K562 (cell line): ENCODE measurements around the gene TMEM239. TPM values are rescaled to one million over a fixed set of nuclear protein-coding genes. Genes with fewer than 3 reads are reported as not detected.

Experiments used
- BRD4 ChIP-seq: fragments of 200-600 bp; sonication (generic); IDR thresholded peaks from 2 replicates; pipeline ENCODE4 v1.6.1; 2017; ENCODE audit warnings: inconsistent platforms
- CEBPB ChIP-seq: fragments of 450-650 bp; IDR thresholded peaks from 2 replicates; pipeline ENCODE4 v1.6.1; 2016; ENCODE audit warnings: missing genetic modification characterization, missing compliant biosample characterization
- DDX20 ChIP-seq: fragments of 450-650 bp; IDR thresholded peaks from 2 replicates; pipeline ENCODE4 v1.6.1; 2016; ENCODE audit warnings: missing genetic modification characterization, low read depth, mild to moderate bottlenecking, missing compliant biosample characterization, moderate library complexity
- HCFC1 ChIP-seq: IDR thresholded peaks from 2 replicates; pipeline ENCODE4 v1.6.1; 2012; ENCODE audit warnings: low read depth, low read length, improper control_type of control experiment
- NR3C1 ChIP-seq: sonication (generic); formaldehyde crosslinking; IDR thresholded peaks from 2 replicates; pipeline ENCODE4 v1.8.1; 2022; ENCODE audit warnings: missing genetic modification reagents
- SIN3B ChIP-seq: fragments of 450-650 bp; IDR thresholded peaks from 2 replicates; pipeline ENCODE4 v1.6.1; 2017; ENCODE audit warnings: low read depth, mild to moderate bottlenecking, moderate library complexity
- ZKSCAN8 ChIP-seq: fragments of 200-800 bp; sonication (Bioruptor generic); IDR thresholded peaks from 2 replicates; pipeline ENCODE4 v1.6.1; 2016; ENCODE audit warnings: missing genetic modification characterization, missing compliant biosample characterization
- ZNF318 ChIP-seq, 2 experiments: fragments of 450-650 bp; IDR thresholded peaks; 2 replicates each; pipeline ENCODE4 v1.6.1; 2016; ENCODE audit warnings: mild to moderate bottlenecking in 2 of 2, borderline replicate concordance in 1 of 2, low read depth in 1 of 2, moderate library complexity in 1 of 2
- polyA plus RNA-seq, 8 experiments: library from polyadenylated mRNA; depleted of rRNA in 4 of 8; stranded (reverse) in 5 of 8; unstranded in 3 of 8; fragments of >200 nt; fragmentation: Nextera tagmentation in 2 of 8; fragmentation: Illumina TruSeq in 1 of 8; extraction: Ambion mirVana in 2 of 8; extraction: Trizol in 1 of 8; gene quantifications; 2 replicates each; pipeline versions ENCODE4 v1.2.1 to v1.2.3, GENCODE V29; 2011 to 2014; ENCODE audit warnings: inconsistent platforms in 1 of 8, missing spikeins in 1 of 8
- total RNA-seq, 7 experiments: library from RNA; depleted of rRNA in 6 of 7; stranded (reverse); fragments of >200 nt in 6 of 7; fragmentation: Illumina TruSeq in 2 of 7; extraction: Trizol in 2 of 7; gene quantifications; 2 replicates each; pipeline versions ENCODE4 v1.2.1 to v1.2.3, GENCODE V29; 2011 to 2021; ENCODE audit warnings: low replicate concordance in 1 of 7
- TF ChIP-seq, protein P1 (sequence below): fragments of 450-650 bp; formaldehyde crosslinking; IDR thresholded peaks from 2 replicates; pipeline ENCODE4 v1.4.0; 2020; ENCODE audit warnings: mild to moderate bottlenecking, mixed read lengths
- TF ChIP-seq, protein P2 (sequence below): sonication (generic); formaldehyde crosslinking; IDR thresholded peaks from 2 replicates; pipeline ENCODE4 v1.8.1; 2023; ENCODE audit warnings: mild to moderate bottlenecking, missing genetic modification reagents

Gene TMEM239
- total and polyA plus RNA-seq, 9 of the 15 experiments (the other 6 are each of a cell fraction or from before 2014, with no cell fraction given): not detected

- TF ChIP-seq ZNF318 (IDR thresholded peaks at IDR 0.05; ENCODE audit: borderline replicate concordance in 1 of 2, low read depth in 1 of 2) (no peak), ZKSCAN8 (CRISPR knock-in tag) (no peak), DDX20 (tag) (no peak), BRD4 (0 out of 2 replicates have a peak, but pooled peaks have one; percentile 39), HCFC1 (peak; percentile 89), NR3C1 (CRISPR knock-in tag) (0 out of 2 replicates have a peak, but pooled peaks have one; percentile 58), SIN3B (peak; percentile 65; the same call in 1 of the 2 replicates), CEBPB (tag) (no peak)
- TF ChIP-seq, protein P1, sequence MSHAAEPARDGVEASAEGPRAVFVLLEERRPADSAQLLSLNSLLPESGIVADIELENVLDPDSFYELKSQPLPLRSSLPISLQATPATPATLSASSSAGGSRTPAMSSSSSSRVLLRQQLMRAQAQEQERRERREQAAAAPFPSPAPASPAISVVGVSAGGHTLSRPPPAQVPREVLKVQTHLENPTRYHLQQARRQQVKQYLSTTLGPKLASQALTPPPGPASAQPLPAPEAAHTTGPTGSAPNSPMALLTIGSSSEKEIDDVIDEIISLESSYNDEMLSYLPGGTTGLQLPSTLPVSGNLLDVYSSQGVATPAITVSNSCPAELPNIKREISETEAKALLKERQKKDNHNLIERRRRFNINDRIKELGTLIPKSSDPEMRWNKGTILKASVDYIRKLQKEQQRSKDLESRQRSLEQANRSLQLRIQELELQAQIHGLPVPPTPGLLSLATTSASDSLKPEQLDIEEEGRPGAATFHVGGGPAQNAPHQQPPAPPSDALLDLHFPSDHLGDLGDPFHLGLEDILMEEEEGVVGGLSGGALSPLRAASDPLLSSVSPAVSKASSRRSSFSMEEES (CRISPR knock-in tag): peak; percentile 88
- TF ChIP-seq, protein P2, sequence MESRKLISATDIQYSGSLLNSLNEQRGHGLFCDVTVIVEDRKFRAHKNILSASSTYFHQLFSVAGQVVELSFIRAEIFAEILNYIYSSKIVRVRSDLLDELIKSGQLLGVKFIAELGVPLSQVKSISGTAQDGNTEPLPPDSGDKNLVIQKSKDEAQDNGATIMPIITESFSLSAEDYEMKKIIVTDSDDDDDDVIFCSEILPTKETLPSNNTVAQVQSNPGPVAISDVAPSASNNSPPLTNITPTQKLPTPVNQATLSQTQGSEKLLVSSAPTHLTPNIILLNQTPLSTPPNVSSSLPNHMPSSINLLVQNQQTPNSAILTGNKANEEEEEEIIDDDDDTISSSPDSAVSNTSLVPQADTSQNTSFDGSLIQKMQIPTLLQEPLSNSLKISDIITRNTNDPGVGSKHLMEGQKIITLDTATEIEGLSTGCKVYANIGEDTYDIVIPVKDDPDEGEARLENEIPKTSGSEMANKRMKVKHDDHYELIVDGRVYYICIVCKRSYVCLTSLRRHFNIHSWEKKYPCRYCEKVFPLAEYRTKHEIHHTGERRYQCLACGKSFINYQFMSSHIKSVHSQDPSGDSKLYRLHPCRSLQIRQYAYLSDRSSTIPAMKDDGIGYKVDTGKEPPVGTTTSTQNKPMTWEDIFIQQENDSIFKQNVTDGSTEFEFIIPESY: peak; percentile 79; the same call in 1 of the 2 replicates
Observed at GRCh38 chr20:2840138-2840966, 24.2 kb downstream of the TMEM239 start, which contains the start of the genes PCED1A and VPS16 (continued).
